Activated CD8-positive, alpha-beta T cell treated with anti-CD3 and anti-CD28 coated beads for 36 hours (primary cell): ENCODE results near the gene REPIN1. TPM values are rescaled to one million over a fixed set of nuclear protein-coding genes. Genes with fewer than 3 reads are reported as not detected.
A peak's percentile ranks its signal among the peaks of the same experiment; 100 is the strongest.

Source experiments
- ATAC-seq: fragments of 200-7000 bp; cut with Tn5 transposase; one replicate; pipeline ENCODE4 v1.10.0; 2021; ENCODE audit warnings: mild to moderate bottlenecking, moderate library complexity
- CTCF ChIA-PET: fragments of 350-600 bp; sonication (Branson Sonifier 250); formaldehyde crosslinking; loops from one replicate; lab custom pipeline; 2021; ENCODE audit warnings: antibody characterized with exemption; lab: Charles Lee
- POLR2A ChIA-PET: fragments of 350-600 bp; sonication (Branson Sonifier 250); formaldehyde crosslinking; loops from one replicate; lab custom pipeline; 2021; ENCODE audit warnings: antibody characterized with exemption; lab: Charles Lee
- DNase-seq: peaks from one replicate; pipeline ENCODE4 v3.0.0-alpha.2; 2020
- H3K27ac Mint-ChIP-seq: one replicate; pipeline ENCODE4 v1.8.0; 2021; ENCODE audit warnings: mild to moderate bottlenecking, mixed read lengths
- H3K27me3 Mint-ChIP-seq: one replicate; pipeline ENCODE4 v1.8.0; 2021; ENCODE audit warnings: mixed read lengths
- H3K36me3 Mint-ChIP-seq: one replicate; pipeline ENCODE4 v1.8.0; 2021; ENCODE audit warnings: low read depth, mixed read lengths
- H3K4me1 Mint-ChIP-seq: one replicate; pipeline ENCODE4 v1.8.0; 2021; ENCODE audit warnings: low read depth, mixed read lengths
- H3K4me3 Mint-ChIP-seq: one replicate; pipeline ENCODE4 v1.8.0; 2021; ENCODE audit warnings: mild to moderate bottlenecking, moderate library complexity, mixed read lengths
- H3K9me3 Mint-ChIP-seq: one replicate; pipeline ENCODE4 v1.8.0; 2021; ENCODE audit warnings: mixed read lengths
- intact Hi-C: fragments of 100-400 bp; cut with micrococcal nuclease; formaldehyde crosslinking; loops from one replicate; pipeline ENCODE4 v1.10.0; 2022
- total RNA-seq, 2 experiments: library from RNA; stranded (reverse); gene quantifications; one replicate each; pipeline ENCODE4 v1.2.3, GENCODE V29; 2021
- TF ChIP-seq, protein P1 (sequence below): fragments of 200-600 bp; IDR thresholded peaks from one replicate; pipeline ENCODE4 v1.8.0; 2022; ENCODE audit warnings: antibody characterized with exemption, mild to moderate bottlenecking

REPIN1 gene
- total RNA-seq, 2 experiments from 2014 or later, result 56.0 to 59.2 TPM

DNA sequence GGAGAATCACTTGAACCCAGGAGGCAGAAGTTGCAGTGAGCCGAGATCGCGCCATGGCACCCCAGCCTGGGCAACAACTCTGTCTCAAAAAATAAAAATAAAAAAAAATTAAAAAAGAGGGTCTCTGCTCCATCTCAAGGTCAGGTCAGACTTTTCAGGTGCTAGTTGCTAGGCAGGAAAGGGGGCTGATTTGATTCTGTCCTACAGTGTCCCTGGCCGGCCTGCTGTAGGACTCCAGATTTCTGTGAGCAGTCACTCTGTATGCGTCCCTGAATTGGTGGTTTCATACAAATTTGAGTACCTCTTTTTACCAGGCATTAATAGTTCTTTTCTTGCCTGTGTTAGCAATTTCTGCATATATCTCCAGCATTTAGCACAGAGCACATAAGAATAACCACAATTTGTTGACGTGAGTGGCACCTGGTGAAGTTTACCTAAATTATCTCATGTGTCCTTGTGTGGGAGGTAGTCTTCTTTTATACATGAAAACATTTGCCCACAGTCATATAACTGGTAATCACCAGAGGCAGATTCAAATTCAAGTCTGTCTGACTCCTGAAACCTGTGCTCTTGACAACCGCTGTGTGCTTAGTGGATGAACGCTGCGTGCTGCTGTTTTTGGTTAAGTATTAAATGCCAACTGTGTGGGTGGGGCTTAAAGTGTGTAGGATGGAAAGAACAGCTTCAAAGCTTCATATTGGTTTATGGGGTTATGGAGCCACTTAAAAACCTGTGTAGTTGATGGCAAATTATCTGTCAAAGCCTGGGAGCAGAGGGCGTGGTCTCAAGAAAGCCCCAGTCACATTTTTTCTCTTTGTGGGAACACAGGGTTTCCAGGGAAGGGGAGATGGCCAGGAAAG is 7.3 kb downstream of the REPIN1 start:
- ATAC-seq (peak; percentile 37), DNase-seq (peak; percentile 78)
- H3K36me3 Mint-ChIP-seq, result peaks cover 23% of the 10 kb centered on the region
- ChIA-PET POLR2A (interaction anchor here (0.6 kb wide), 1 partner anchor 1039 kb away, joined by 3 read pairs; no protein-coding TSS in a partner anchor), CTCF (no interaction called here)
- TF ChIP-seq, protein P1, sequence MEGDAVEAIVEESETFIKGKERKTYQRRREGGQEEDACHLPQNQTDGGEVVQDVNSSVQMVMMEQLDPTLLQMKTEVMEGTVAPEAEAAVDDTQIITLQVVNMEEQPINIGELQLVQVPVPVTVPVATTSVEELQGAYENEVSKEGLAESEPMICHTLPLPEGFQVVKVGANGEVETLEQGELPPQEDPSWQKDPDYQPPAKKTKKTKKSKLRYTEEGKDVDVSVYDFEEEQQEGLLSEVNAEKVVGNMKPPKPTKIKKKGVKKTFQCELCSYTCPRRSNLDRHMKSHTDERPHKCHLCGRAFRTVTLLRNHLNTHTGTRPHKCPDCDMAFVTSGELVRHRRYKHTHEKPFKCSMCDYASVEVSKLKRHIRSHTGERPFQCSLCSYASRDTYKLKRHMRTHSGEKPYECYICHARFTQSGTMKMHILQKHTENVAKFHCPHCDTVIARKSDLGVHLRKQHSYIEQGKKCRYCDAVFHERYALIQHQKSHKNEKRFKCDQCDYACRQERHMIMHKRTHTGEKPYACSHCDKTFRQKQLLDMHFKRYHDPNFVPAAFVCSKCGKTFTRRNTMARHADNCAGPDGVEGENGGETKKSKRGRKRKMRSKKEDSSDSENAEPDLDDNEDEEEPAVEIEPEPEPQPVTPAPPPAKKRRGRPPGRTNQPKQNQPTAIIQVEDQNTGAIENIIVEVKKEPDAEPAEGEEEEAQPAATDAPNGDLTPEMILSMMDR, result no peak
- no peaks in the 10 kb centered on the region for H3K27me3 Mint-ChIP-seq
- peaks cover 62% of the 10 kb centered on the region for H3K4me1 Mint-ChIP-seq
- peak overlapping the region; percentile 84 for H3K27ac Mint-ChIP-seq
- peak overlapping the region; percentile 8 for H3K4me3 Mint-ChIP-seq
- intact Hi-C loops, result no loop called here
- H3K9me3 Mint-ChIP-seq, result no peaks in the 10 kb centered on the region

DNA sequence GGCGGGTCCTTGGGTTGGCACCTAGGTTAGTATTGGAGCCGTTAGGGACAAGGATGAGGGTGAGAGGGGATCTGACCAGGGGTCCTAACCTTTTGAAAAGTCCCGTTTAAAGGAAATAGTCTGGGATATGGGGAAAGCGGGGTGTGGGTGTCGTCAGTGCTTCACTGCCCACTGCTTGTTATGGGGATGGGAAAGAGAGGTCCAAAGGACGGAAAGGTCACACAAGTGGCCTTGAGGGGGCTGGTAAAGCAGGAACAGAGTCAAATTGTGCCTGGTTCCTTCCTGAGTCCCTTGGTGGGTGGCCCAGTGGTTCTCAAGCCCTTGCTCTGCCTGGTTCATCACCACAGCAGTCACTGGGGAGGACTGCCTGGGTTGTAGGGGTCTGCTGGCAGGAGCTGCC is 7.9 kb downstream of the REPIN1 start:
- DNase-seq (no peak), ATAC-seq (no peak)
- H3K27me3 Mint-ChIP-seq, result no peaks in the 10 kb centered on the region
- peak overlapping the region; percentile 84 for H3K27ac Mint-ChIP-seq
- TF ChIP-seq, protein P1, result no peak
- intact Hi-C loops, result no loop called here
- POLR2A ChIA-PET, result no interaction called here
- no peaks in the 10 kb centered on the region for H3K9me3 Mint-ChIP-seq
- H3K4me3 Mint-ChIP-seq, result peak overlapping the region; percentile 8
- CTCF ChIA-PET, result no interaction called here
- H3K36me3 Mint-ChIP-seq, result peaks cover 22% of the 10 kb centered on the region
- peaks cover 62% of the 10 kb centered on the region for H3K4me1 Mint-ChIP-seq

DNA sequence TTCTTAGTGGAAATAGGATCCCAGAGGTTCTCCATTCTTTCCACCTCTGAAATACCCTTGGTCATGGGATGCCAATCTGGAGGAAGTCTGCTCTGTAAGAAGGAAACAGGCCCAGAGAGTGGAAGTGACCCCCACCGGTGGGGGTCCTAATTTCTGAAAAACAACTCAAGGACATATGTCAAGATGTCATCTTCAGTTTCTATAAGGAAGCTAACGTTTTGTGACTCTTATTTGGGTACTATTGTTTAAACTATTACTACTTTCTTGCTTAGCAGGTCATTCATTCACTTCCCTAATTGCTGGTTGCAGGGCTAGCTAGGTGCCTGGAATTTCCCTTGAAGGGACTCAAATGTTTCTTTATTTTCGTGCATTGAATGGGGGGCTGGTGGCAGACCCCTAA is 8.6 kb downstream of the REPIN1 start:
- POLR2A ChIA-PET, result interaction anchor here (0.7 to 2.3 kb wide), 5 partner anchors 9 to 29 kb away, joined by 3 to 26 read pairs (median 8); partner anchors contain the start of gene REPIN1
- CTCF ChIA-PET, result interaction anchor here (0.9 to 2.2 kb wide), 3 partner anchors 8 to 45 kb away, joined by 3 to 7 read pairs (median 4); partner anchors contain the start of gene REPIN1
- intact Hi-C loops, result no loop called here
- H3K4me3 Mint-ChIP-seq, result no peak overlapping the region
- H3K36me3 Mint-ChIP-seq, result peaks cover 22% of the 10 kb centered on the region
- no peaks in the 10 kb centered on the region for H3K9me3 Mint-ChIP-seq
- TF ChIP-seq, protein P1, result no peak
- DNase-seq, result no peak
- H3K27me3 Mint-ChIP-seq, result no peaks in the 10 kb centered on the region
- peak overlapping the region; percentile 57 for H3K27ac Mint-ChIP-seq
- H3K4me1 Mint-ChIP-seq, result peaks cover 62% of the 10 kb centered on the region
- no peak for ATAC-seq

DNA sequence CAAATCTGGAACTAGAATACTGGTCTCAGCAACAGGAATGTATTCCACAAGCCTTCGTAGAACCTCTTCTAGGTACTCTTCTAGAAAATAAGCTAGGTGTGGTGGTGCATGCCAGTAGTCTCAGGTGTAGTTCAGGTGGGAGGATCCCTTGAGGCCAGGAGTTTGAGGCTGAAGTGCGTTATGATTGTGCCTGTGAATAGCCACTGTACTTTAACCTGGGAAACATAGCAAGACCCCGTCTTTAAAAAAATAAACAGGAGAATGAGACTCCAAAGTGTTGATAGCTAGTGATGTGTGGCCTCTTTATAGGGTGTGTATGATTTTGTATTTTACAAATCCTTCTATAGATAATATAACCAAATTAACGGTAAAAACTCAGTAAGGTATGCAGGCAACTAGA is 9.0 kb downstream of the REPIN1 start:
- Mint-ChIP-seq H3K9me3 (no peaks in the 10 kb centered on the region), H3K4me3 (peak overlapping the region; percentile 73), H3K27me3 (no peaks in the 10 kb centered on the region), H3K36me3 (peaks cover 17% of the 10 kb centered on the region), H3K4me1 (peaks cover 60% of the 10 kb centered on the region), H3K27ac (peak overlapping the region; percentile 57)
- POLR2A ChIA-PET, result interaction anchor here (0.7 to 2.3 kb wide), 5 partner anchors 9 to 29 kb away, joined by 3 to 26 read pairs (median 8); partner anchors contain the start of gene REPIN1
- TF ChIP-seq, protein P1, result no peak
- intact Hi-C loops, result no loop called here
- DNase-seq (no peak), ATAC-seq (no peak)
- CTCF ChIA-PET, result interaction anchor here (0.9 to 2.2 kb wide), 6 partner anchors 9 to 45 kb away, joined by 3 to 10 read pairs (median 4); partner anchors contain the start of gene REPIN1
